Activated effector memory CD4-positive, alpha-beta T cell treated with anti-CD3 and anti-CD28 coated beads, Interleukin-2, amount 50 U/mL, for 16 hours (primary cell): ENCODE data around the gene AKIRIN1.
"Not testable (repeated sequence)": the region's sequence is repeated elsewhere in the genome, so short reads cannot be mapped to it uniquely, and the experiment has no call there.

Experiments used
- DNase-seq: peaks from one replicate; pipeline ENCODE4 v3.0.0-alpha.2; 2020

AKIRIN1 gene

DNA sequence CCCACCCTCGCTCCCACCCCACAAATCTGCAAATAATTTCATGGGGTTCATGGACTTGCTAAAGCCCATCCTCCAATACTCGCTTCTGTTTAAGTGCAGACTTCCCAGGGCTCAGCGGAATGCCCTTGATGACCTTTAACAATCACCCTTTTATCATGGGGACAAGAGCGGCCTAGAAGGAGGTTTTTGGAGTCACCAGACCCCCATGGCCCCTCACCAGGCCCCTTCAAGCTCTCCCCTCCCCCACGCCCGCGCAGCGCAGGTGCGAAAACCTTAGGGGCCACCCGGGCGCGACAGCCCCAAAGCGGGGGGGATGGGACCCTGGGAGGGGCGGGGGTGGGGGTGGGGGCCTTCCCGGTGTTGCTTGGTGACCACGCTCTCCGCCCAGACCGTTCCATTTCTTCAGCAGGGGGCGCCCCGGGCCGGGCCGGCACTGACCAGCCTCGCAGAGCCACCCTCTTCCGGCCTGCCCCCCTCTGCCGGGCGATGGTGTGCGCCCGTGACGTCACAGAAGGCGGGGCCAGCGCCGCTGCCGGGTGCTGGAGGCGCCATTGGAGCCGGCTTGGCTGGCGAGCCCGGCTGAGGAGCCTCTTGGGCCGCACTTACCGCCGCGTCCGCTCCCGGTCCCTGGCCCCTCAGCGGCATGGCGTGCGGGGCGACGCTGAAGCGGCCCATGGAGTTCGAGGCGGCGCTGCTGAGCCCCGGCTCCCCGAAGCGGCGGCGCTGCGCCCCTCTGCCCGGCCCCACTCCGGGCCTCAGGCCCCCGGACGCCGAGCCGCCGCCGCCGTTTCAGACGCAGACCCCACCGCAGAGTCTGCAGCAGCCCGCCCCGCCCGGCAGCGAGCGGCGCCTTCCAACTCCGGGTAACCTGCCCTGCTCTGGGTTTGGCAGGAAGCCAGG lies at the start of gene AKIRIN1:
AKIRIN1 (plus strand) TSS at position 539 of the 900 bp plus-strand sequence; CDS start at position 644, 105 bp downstream.
- DNase-seq = peak; percentile 99

- no peak for DNase-seq
Observed at GRCh38 chr1:38941527-38942019, 49.5 kb upstream of the AKIRIN1 start, which contains the start of gene RHBDL2. TSS of gene RHBDL2 (minus strand) at chr1:38941830. CDS start at chr1:38919212, 22,618 bp downstream.

- no peak for DNase-seq
Observed at GRCh38 chr1:38942664-38943428, 48.2 kb upstream of the AKIRIN1 start.

- DNase-seq = no peak
Observed at GRCh38 chr1:38944547-38944946, 46.5 kb upstream of the AKIRIN1 start.

- no peak for DNase-seq
Observed at GRCh38 chr1:38950553-38950952, 40.5 kb upstream of the AKIRIN1 start.

GRCh38 chr1:38953433-38953860 lies 37.6 kb upstream of the AKIRIN1 start:
- DNase-seq = no peak

DNA sequence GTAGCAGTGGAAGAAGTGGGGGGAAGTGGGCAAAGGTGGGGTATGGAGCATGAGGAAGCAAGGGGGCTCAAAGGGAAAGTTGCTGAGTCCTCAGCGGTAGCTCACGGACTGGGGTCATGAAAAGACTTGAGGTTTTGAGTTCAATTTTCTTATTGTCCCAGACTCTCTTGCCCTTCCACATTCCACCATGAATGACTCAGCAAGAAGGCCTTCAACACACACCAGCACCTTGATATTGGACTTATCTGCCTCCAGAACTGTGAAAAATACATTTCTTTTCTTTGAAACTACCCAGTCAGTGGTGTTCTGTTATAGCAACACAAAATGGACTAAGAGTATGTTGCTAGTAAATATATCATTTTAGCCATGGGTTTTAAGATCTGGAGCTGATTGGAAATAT lies 32.1 kb upstream of the AKIRIN1 start:
- no peak for DNase-seq

- no peak for DNase-seq
Observed at GRCh38 chr1:38962113-38962512, 29.0 kb upstream of the AKIRIN1 start.

DNA sequence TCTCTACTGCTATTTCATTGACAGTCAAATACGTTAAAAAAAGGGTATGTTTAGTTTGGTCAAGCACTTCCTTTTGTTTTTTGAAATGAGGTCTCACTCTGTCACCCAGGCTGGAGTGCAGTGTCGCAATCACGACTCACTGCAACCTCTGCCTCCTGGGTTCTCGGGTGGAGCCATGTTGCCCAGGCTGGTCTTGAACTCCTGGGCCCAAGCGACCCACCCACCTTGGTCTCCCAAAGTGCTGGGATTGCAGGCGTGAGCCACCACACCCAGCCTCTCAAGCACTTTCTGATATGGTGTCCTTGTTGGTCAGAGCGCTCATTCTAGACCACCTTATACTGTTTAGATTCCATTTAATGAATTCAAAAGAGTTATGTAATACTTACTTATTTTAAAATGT lies 28.5 kb upstream of the AKIRIN1 start:
- DNase-seq = no peak

- DNase-seq = no peak
Observed at GRCh38 chr1:38964140-38964548, 26.9 kb upstream of the AKIRIN1 start.

DNA sequence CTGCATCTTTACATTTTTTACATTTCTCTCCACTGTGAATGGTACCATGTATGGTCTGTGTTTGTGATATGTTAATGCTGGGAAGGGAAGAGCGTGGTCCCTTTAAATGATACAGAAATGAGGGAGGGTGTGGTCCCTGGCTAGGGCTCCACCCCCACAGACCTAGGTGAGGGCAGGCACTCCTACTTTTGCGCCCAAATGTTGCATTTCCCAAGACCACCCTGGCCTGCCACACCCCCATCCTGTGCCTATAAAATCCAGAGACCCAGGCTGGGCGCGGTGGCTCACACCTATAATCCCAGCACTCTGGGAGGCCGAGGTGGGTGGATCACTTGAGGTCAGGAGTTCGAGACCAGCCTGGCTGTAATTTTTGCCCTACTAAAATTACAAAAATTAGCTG lies 17.9 kb upstream of the AKIRIN1 start:
- not testable (repeated sequence) for DNase-seq

DNA sequence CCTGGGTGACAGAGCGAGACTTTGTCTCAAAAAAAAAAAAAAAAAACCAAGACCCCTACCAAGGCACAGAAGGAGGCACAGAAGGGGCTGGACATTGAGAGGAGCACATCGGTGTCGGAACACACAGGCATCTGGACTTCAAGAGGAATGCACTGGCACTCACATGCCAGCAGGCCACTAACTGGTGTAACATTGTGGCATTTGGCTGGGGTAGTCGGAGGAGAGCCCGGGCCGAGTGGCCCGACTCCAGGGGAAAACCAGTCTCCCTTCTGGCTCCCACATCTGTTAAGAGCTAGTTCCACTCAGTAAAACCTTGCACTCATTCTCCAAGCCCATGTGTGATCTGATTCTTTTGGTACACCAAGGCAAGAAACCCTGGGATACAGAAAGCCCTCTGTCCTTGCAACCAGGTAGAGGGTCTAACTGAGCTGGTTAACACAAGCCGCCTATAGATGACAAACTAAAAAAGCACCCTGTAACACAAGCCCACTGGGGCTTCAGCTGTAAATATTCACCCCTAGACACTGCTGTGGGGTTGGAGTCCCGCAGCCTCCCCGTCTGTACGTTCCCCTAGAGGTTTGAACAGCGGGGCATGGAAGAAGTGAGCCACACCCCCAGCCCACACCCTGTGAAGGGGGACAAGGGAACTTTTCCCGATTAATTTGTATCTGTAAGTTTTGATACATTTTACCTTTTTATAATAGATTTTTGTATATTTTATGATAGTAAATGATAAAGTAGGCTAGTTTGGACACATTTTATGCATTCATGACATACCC lies 17.2 kb upstream of the AKIRIN1 start:
- DNase-seq = no peak

DNA sequence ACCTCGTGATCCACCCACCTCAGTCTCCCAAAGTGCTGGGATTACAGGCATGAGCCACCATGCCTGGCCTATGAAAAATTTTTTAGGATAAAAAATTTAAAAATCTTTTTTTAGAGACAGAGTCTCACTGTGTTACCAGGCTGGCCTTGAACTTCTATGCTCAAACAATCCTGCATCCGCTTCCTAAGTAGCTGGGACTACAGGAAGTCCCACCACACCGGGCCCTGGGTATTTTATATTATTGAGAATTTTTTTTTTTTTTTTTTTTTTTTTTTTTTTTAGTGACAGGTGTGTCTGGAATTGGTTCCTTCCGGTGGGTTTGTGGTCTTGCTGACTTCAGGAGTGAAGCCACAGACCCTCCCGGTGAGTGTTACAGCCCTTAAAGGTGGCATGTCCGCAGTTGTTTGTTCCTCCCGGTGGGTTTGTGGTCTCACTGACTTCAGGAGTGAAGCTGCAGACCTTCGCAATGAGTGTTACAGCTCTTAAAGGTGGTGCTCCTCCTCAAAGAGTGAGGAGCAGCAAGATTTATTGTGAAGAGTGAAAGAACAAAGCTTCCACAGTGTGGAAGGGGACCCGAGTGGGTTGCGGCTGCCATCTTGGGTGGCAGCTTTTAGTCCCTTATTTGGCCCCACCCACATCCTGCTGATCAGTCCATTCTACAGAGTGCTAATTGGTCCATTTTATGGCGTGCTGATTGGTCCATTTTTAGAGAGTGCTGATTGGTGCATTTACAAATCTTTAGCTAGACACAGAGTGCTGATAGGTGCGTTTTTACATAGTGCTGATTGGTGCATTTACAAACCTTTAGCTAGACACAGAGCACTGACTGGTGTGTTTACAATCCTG lies 13.5 kb upstream of the AKIRIN1 start:
- peak; percentile 75 for DNase-seq

GRCh38 chr1:38978245-38978542 lies 12.9 kb upstream of the AKIRIN1 start:
- DNase-seq = not testable (repeated sequence)

- DNase-seq = not testable (repeated sequence)
Observed at GRCh38 chr1:38979380-38979779, 11.7 kb upstream of the AKIRIN1 start.

DNA sequence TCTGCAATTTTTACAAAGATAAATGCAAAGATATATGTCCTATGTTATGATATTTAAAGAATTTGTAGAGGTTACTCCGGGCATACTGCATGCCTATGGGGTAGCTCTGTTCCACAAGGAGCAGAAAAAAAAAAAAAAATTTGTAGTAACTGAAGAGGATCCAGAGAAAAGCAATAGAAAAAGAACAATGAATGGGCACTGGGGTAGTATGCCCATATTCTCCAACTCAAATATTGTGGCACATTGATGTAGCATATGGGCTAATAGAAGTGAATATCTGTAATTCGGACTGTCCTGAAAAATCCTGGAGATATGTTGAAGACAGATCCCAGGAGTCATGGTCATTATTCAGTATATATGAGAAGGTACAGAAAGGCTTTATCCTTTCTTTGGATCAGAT lies 1.1 kb upstream of the AKIRIN1 start:
- no peak for DNase-seq

DNA sequence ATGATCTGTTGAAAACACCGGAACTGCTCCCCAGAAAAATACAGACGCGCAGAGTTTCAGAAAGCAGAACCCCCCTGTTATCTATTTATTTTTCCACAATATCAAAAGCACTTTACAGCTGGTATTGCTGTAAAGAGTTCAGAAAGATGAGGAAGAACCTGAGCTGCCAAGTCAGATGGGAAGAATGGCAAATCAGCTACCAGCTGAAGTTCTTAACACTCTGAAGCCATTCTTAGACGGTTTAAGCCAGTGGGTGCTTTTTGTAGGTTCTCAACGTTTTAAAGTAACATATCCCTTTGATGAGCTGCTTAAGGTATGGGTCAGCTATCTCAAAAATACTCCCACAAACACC lies 714 bp upstream of the AKIRIN1 start:
- DNase-seq = no peak

DNA sequence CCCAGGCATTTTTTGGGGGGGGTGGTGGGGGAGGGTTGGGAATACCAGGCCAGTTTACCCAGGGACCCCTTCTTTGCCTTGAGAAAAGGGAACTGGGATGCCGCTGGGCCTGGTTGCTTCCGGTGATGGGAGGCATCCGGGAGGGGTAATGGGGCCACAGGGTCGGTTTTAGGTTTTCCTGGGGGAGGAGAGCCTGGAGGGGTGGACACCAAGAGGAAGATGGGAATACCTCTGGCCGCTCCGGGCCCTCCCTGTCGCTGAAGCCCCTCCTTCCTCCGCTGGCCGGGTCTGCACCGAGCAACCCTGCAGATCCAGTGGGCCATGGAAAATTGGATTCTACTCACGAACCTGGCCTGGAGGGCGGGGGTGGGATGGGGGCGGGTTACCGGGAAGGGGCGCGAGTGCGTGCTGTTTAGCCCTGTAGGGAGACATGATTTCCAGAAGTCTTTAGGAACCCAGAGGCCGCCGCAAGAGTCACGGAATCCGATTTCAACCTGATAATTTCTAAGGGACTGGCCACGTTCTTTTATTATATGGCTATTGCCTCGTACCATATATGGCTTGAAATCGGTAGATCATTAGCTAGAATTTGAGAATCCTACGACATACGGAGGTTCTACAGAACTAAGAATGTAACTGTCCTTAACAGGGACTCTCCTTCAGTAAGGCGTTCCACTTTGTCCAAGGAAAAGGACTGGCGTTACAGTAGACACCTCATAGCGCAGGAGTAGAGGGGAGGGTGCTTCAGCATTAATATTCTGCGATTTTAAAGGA lies 749 bp downstream of the AKIRIN1 start:
- no peak for DNase-seq

DNA sequence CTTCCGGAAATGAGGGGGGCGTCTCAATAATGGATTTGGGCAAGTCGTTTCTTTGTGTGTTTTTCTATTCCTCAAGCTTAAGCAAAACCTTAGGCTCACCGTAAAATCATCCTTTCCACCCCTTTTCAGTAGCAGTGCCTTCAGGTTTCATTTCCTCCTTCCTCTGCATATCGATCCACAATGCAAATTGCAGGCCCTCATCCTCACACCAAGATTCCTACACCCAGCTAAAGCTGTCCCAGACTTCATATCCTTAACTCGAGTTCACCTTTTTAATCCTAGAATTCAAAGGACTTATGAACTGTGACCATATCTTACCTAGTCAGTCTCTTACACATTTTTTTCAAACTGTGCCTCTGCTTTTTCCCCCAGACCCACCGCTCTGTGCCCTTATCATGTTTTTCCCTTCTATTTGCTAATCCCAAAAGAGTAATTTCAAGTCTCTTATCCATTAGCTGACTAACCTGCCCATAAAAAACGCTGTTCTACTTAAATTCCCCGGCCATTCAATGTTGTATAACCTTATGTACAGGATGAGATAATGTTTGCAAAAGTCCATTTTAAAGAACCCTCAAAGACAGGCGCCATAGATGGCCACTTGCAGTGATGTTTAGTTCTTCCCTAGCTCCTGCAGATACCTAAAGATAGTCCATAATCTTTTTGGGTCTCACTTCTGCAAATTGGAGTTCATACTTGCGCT lies 1.5 kb downstream of the AKIRIN1 start:
- DNase-seq = no peak

GRCh38 chr1:38994196-38994595 lies 3.1 kb downstream of the AKIRIN1 start:
- no peak for DNase-seq
